Measurements from ENCODE around the gene VIL1. TPM values are rescaled to one million over a fixed set of nuclear protein-coding genes. Genes with fewer than 3 reads are reported as not detected.

VIL1 gene
- total RNA-seq = not detected

GRCh38 chr2:218418717-218419458 is at the start of gene VIL1:
VIL1 (plus strand) TSS chr2:218419123; CDS start chr2:218423779, 4,656 bp downstream.

GRCh38 chr2:218381916-218382366 is 37.0 kb upstream of the VIL1 start, which contains the start of gene SLC11A1:
SLC11A1 (plus strand) TSS chr2:218382273; CDS start chr2:218382369, 96 bp downstream.

GRCh38 chr2:218399391-218400166 is 19.3 kb upstream of the VIL1 start, which contains the start of gene CTDSP1:
CTDSP1 (plus strand) TSS chr2:218399868; CDS start chr2:218400091, 223 bp downstream.

Small RNAs within 50 kb of the gene (small RNA-seq; reads per million reads assigned to genes)
- 990 reads per million, percentile 99 among the genes with 10 or more reads in this experiment for gene MIR26B

Other genes starting within 250 kb of the VIL1 start
- gene ARPC2, start 201.9 kb upstream of the VIL1 start, total RNA-seq = 164 TPM
- not detected for gene GPBAR1, start 158.1 kb upstream of the VIL1 start, total RNA-seq
- 95.5 TPM for gene AAMP, start 149.0 kb upstream of the VIL1 start, total RNA-seq
- gene PNKD, start 148.6 kb upstream of the VIL1 start, total RNA-seq = 20.3 TPM
- gene TMBIM1, start 126.6 kb upstream of the VIL1 start, total RNA-seq = 15.7 TPM
- gene CATIP, start 62.3 kb upstream of the VIL1 start, total RNA-seq = 3.0 TPM
- 3.5 TPM for gene SLC11A1, start 36.9 kb upstream of the VIL1 start, total RNA-seq
- 18.7 TPM for gene CTDSP1, start 19.3 kb upstream of the VIL1 start, total RNA-seq
- 31.6 TPM for gene USP37, start 149.2 kb downstream of the VIL1 start, total RNA-seq
- gene CNOT9, start 149.7 kb downstream of the VIL1 start, total RNA-seq = 39.4 TPM
- gene PLCD4, start 188.8 kb downstream of the VIL1 start, total RNA-seq = 1.4 TPM
- 15.5 TPM for gene ZNF142, start 240.5 kb downstream of the VIL1 start, total RNA-seq
- 26.5 TPM for gene BCS1L, start 240.6 kb downstream of the VIL1 start, total RNA-seq

Data from diencephalon (tissue), 1 donor.